IMR-90 (cell line): ENCODE data around the gene POC1B. TPM values are rescaled to one million over a fixed set of nuclear protein-coding genes. Genes with fewer than 3 reads are reported as not detected.

Source experiments
- ATAC-seq: fragments of 200-7000 bp; cut with Tn5 transposase; 2 replicates; pipeline ENCODE4 v1.9.1; 2020; ENCODE audit warnings: low read depth, mild to moderate bottlenecking, moderate library complexity
- BruUV-seq: library from RNA; stranded (reverse); fragments of 400-500 nt; replicated peaks from 2 replicates; lab custom pipeline; 2021; lab: Mats Ljungman, UMichigan
- CTCF ChIA-PET: fragments of 300-600 bp; formaldehyde crosslinking; extraction: SDS; loops from one replicate; lab custom pipeline; 2021; ENCODE audit warnings: antibody characterized with exemption; lab: Yijun Ruan, JAX
- POLR2A ChIA-PET: fragments of 300-600 bp; sonication (Branson Sonifier 250); formaldehyde crosslinking; loops from one replicate; lab custom pipeline; 2022; ENCODE audit warnings: antibody characterized with exemption; ENCODE audit not compliant: unreplicated experiment; lab: Charles Lee
- DNase-seq: peaks from one replicate; pipeline ENCODE4 v3.0.0; 2013
- H2AFZ ChIP-seq: replicated peaks from 2 replicates; pipeline ENCODE3; 2013; ENCODE audit warnings: low read length, mild to moderate bottlenecking; ENCODE audit not compliant: poor library complexity
- H2AK5ac ChIP-seq: 2 replicates; pipeline ENCODE4 v1.6.1; 2013; ENCODE audit warnings: low read depth, low read length, inconsistent platforms
- H2AK9ac ChIP-seq: replicated peaks from 2 replicates; pipeline ENCODE3; 2013; ENCODE audit warnings: mild to moderate bottlenecking, low read depth, low read length, moderate library complexity; ENCODE audit not compliant: poor library complexity
- H2BK120ac ChIP-seq: 2 replicates; pipeline ENCODE4 v1.6.1; 2013; ENCODE audit warnings: low read depth, low read length, inconsistent platforms
- H2BK15ac ChIP-seq: 3 replicates; pipeline ENCODE4 v1.6.1; 2013; ENCODE audit warnings: low read depth, low read length, inconsistent platforms
- H2BK20ac ChIP-seq: 2 replicates; pipeline ENCODE4 v1.6.1; 2013; ENCODE audit warnings: low read depth, mild to moderate bottlenecking, inconsistent platforms, low read length, moderate library complexity
- H2BK5ac ChIP-seq: 2 replicates; pipeline ENCODE4 v1.6.1; 2013; ENCODE audit warnings: mild to moderate bottlenecking, low read depth, low read length, inconsistent platforms; ENCODE audit not compliant: poor library complexity, severe bottlenecking
- H3K14ac ChIP-seq: replicated peaks from 2 replicates; pipeline ENCODE4 v1.6.1; 2013; ENCODE audit warnings: low read depth, low read length, inconsistent platforms
- H3K18ac ChIP-seq: 2 replicates; pipeline ENCODE4 v1.6.1; 2013; ENCODE audit warnings: low read depth, low read length, control low read depth
- H3K23ac ChIP-seq: 2 replicates; pipeline ENCODE4 v1.6.1; 2013; ENCODE audit warnings: low read depth, low read length, inconsistent platforms
- H3K27ac ChIP-seq: 2 replicates; pipeline ENCODE4 v1.5.1; 2013; ENCODE audit warnings: mild to moderate bottlenecking, control low read depth, low read length; ENCODE audit not compliant: insufficient read depth
- H3K27me3 ChIP-seq: 2 replicates; pipeline ENCODE4 v1.6.1; 2013; ENCODE audit warnings: low read length; ENCODE audit not compliant: control insufficient read depth, insufficient read depth
- H3K36me3 ChIP-seq: 2 replicates; pipeline ENCODE4 v1.6.1; 2013; ENCODE audit warnings: low read length, mixed read lengths; ENCODE audit not compliant: control insufficient read depth, insufficient read depth
- H3K4ac ChIP-seq: 2 replicates; pipeline ENCODE4 v1.6.1; 2013; ENCODE audit warnings: low read depth, low read length, inconsistent platforms
- H3K4me1 ChIP-seq: 2 replicates; pipeline ENCODE4 v1.6.1; 2013; ENCODE audit warnings: low read length, mixed read lengths; ENCODE audit not compliant: control insufficient read depth, insufficient read depth
- H3K4me2 ChIP-seq: 2 replicates; pipeline ENCODE4 v1.6.1; 2013; ENCODE audit warnings: low read depth, mild to moderate bottlenecking, control low read depth, low read length, moderate library complexity
- H3K4me3 ChIP-seq: 2 replicates; pipeline ENCODE4 v1.5.1; 2013; ENCODE audit warnings: low read depth, mild to moderate bottlenecking, control low read depth, low read length, moderate library complexity; ENCODE audit not compliant: insufficient read depth
- H3K56ac ChIP-seq: 2 replicates; pipeline ENCODE4 v1.6.1; 2013; ENCODE audit warnings: low read length, inconsistent platforms; ENCODE audit not compliant: insufficient read depth; ENCODE audit errors: extremely low read depth
- H3K79me1 ChIP-seq, 2 experiments: 2 replicates each; pipeline ENCODE4 v1.6.1; 2013; ENCODE audit warnings: low read length in 2 of 2, inconsistent platforms in 1 of 2, low read depth in 1 of 2
- H3K9ac ChIP-seq: 2 replicates; pipeline ENCODE4 v1.6.1; 2013; ENCODE audit warnings: low read depth, low read length, control low read depth
- H3K9me1 ChIP-seq: 2 replicates; pipeline ENCODE4 v1.6.1; 2013; ENCODE audit warnings: low read length, inconsistent platforms; ENCODE audit not compliant: insufficient read depth
- H3K9me3 ChIP-seq: 2 replicates; pipeline ENCODE4 v1.6.1; 2013; ENCODE audit warnings: low read length; ENCODE audit not compliant: control insufficient read depth, insufficient read depth
- H4K20me1 ChIP-seq: 2 replicates; pipeline ENCODE4 v1.6.1; 2013; ENCODE audit warnings: low read length, inconsistent platforms; ENCODE audit not compliant: insufficient read depth
- H4K5ac ChIP-seq: 2 replicates; pipeline ENCODE4 v1.6.1; 2013; ENCODE audit warnings: mild to moderate bottlenecking, low read depth, low read length, control low read depth
- H4K8ac ChIP-seq, 2 experiments: 2 replicates each; pipeline ENCODE4 v1.6.1; 2013; ENCODE audit warnings: low read depth in 2 of 2, low read length in 2 of 2, control low read depth in 1 of 2, inconsistent platforms in 1 of 2
- H4K91ac ChIP-seq: 2 replicates; pipeline ENCODE4 v1.6.1; 2013; ENCODE audit warnings: low read depth, low read length, inconsistent platforms; ENCODE audit not compliant: insufficient read depth
- MAZ ChIP-seq: IDR thresholded peaks from 2 replicates; pipeline ENCODE4 v1.6.1; 2012; ENCODE audit warnings: low read depth, mild to moderate bottlenecking, low read length, improper control_type of control experiment, moderate library complexity, borderline replicate concordance
- WGBS, 2 experiments: methylation state at CpG; one replicate each; pipeline versions ENCODE4 v1.1.5 to v1.1.7; 2013; ENCODE audit warnings: missing lambda C conversion rate in 2 of 2; ENCODE audit not compliant: insufficient read length in 1 of 2; ENCODE audit errors: extremely low coverage in 2 of 2; 5-methylcytosine and 5-hydroxymethylcytosine counted together
- dilution Hi-C: fragments of 300-500 bp; cut with HindIII; formaldehyde crosslinking; loops from one replicate; pipeline ENCODE4 v1.14.3; 2018; ENCODE audit warnings: low sequenced_read_pairs; ENCODE audit not compliant: unreplicated experiment
- in situ Hi-C: fragments of 300-500 bp; cut with MboI; formaldehyde crosslinking; loops from 3 replicates; pipeline ENCODE4 v1.14.3; 2019; ENCODE audit warnings: low sequenced_read_pairs, inconsistent platforms, mixed read lengths
- intact Hi-C: fragments of 100-400 bp; cut with micrococcal nuclease; formaldehyde crosslinking; loops from 2 replicates; pipeline ENCODE4 v1.10.0; 2022
- polyA plus RNA-seq, 3 experiments: library from polyadenylated mRNA; depleted of rRNA; stranded (reverse); fragments of >200 nt; gene quantifications; 2 replicates each; pipeline ENCODE4 v1.2.3, GENCODE V29; 2012; ENCODE audit warnings: low replicate concordance in 1 of 3
- total RNA-seq: library from RNA; depleted of rRNA; stranded (reverse); fragments of >200 nt; gene quantifications from 2 replicates; pipeline ENCODE4 v1.2.3, GENCODE V29; 2012

The POC1B gene
- total and polyA plus RNA-seq, 2 of the 4 experiments (the other 2 are of a cell fraction) = 5.0 to 10.4 TPM

GRCh38 chr12:89464974-89465592, 60.8 kb downstream of the POC1B start:
- Histone ChIP-seq H2BK20ac (no peak overlapping the region; the same call in 1 of the 2 replicates), H3K4me1 (peaks cover 9% of the 10 kb centered on the region), H3K56ac (no peak overlapping the region), H2BK15ac (no peak overlapping the region), H4K8ac (no peak overlapping the region), H2BK5ac (no peak overlapping the region), H2BK120ac (no peak overlapping the region), H3K27ac (no peak overlapping the region), H3K4me2 (no peak overlapping the region), H3K18ac (no peak overlapping the region), H3K14ac (0 out of 2 replicates have a peak overlapping the region, but pooled peaks have one; percentile 58), H3K36me3 (no peaks in the 10 kb centered on the region), H3K4me3 (no peak overlapping the region), H3K9ac (no peak overlapping the region), H4K20me1 (no peaks in the 10 kb centered on the region), H3K9me1 (peaks cover 3% of the 10 kb centered on the region; the same call in 1 of the 2 replicates), H3K23ac (no peak overlapping the region; the same call in 1 of the 2 replicates), H4K91ac (no peak overlapping the region), H3K9me3 (no peaks in the 10 kb centered on the region), H3K4ac (no peak overlapping the region), H2AFZ (no peak overlapping the region), H3K27me3 (no peaks in the 10 kb centered on the region), H2AK5ac (no peak overlapping the region; the same call in 1 of the 2 replicates), H2AK9ac (peak overlapping the region; percentile 23), H4K5ac (no peak overlapping the region), H3K79me1 (peaks cover 0 to 11% of the 10 kb centered on the region in 2 experiments; a peak in 3 of 4 replicates)
- in situ Hi-C loops = no loop called here
- TF ChIP-seq MAZ = no peak
- dilution Hi-C loops = loop anchor here (25.0 kb wide), 1 partner anchor 428 kb away; no protein-coding TSS in a partner anchor
- intact Hi-C loops = loop anchor here (5.0 kb wide), 1 partner anchor 303 kb away; no protein-coding TSS in a partner anchor
- ATAC-seq (no peak), DNase-seq (peak; percentile 16)
- CTCF ChIA-PET = no interaction called here
- POLR2A ChIA-PET = no interaction called here
- BruUV-seq = no TSS peak
- WGBS, 2 experiments = 34% methylated on average over 3 of the region's 4 CpGs; no CpG with 5 or more reads in 1 of the 2 experiments
